Fibroblast of skin of left biceps (primary cell): ENCODE data around the gene TMEM179B.

ENCODE experiments used
- DNase-seq, 2 experiments: peaks; one replicate each; pipeline ENCODE4 v3.0.0-alpha.2; 2013; ENCODE audit warnings: low read depth in 2 of 2

Gene TMEM179B

DNA sequence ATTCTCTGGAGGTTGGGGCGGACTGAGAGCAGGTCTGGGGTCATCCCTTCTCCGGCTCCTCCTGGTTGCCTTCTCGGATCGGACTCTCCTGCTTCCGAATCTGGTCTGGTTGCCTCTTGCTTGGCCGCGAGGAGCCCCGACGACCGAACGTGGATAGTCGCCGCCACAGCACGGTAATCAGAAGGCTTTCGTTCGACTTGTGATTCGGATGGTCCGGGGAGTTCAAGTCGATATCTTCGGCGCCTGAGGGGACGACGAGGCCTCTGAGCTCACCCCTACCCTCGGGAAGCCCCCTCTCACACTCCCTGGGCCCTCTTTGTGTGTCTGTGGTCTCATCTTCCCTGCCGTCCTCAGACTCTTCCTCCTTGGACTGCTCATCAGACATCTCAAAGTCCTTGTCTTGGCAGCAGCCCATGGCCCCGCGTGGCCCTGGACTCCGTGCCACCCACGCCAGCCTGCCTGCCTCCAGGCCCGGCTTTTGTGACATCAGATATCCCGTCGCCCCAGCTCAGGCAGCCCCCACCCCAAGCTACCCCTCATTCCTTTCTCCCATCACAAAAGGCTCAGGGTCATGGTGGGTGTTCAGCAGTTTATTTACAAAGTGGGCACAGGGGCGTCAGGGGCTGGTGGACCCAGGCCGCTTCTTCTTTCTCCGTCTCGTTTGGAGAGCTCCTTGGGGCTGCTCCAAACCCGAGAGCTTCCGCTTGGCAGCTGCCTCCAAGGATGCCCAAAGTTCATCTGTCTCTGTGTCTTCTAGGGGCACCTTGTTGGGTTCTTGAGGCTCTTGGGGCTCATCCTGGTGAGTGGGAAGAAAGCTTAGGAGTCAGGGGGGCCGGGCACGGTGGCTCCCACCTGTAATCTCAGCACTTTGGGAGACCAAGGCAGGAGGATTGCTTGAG lies 45.4 kb downstream of the TMEM179B start, which contains the start of gene TEX54:
TSS of gene TEX54 (minus strand) at position 506 of the 899 bp plus-strand sequence.
- no peak for DNase-seq

GRCh38 chr11:62835336-62835735 lies 48.1 kb downstream of the TMEM179B start:
- no peak for DNase-seq

DNA sequence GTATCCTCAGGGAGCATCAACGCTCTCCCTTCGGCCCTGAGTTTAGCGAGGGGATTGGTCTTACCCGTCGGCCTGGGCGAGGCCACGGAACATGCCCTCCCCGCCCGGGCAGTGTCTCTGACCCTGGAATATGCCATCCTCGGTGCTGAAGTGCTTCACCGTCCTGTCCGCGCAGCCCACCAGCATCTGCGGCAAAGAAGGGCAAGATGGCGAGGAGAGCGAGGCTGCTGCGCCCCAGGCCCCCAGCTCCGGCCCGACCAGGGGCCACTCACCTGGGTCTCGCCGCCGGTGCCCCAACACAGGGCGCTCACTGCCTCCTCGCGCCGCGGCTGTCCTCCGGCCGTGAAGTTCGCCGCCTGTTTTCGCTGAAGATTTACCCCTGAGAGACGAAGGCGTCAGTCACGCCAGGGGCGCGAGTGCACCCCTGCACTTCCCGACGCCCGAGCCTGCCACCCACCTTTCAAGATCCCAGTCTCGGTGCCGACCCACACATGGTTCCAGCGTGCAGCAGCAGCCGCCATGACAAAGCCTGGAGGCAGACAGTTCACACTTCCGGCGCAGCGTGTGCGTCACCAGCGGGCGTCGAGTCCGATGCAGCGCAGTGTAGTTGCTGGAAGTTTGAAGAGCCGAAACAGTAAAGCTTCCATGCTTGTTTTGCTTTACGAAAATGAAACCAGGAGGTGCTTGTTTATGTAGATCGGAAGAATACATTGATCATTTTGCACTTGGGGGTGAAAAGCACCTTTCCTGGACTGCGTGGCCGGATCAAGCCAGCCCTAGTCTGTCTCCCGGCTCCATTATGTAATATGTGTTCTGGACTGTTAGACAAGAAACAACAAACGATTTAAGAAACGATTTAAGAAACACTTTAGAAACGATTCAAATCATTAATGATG lies 52.1 kb downstream of the TMEM179B start, which contains the start of gene WDR74:
TSS of gene WDR74 (minus strand) at position 541 of the 896 bp plus-strand sequence. CDS start at position 521, 20 bp downstream.
- peak; percentile 67 to 73 for DNase-seq
